ENCODE results near the gene TBXAS1. TPM values are rescaled to one million over a fixed set of nuclear protein-coding genes. Genes with fewer than 3 reads are reported as not detected.

Gene TBXAS1
- total and polyA plus RNA-seq, 2 donors (not counting 3 experiments of a cell fraction or from before 2014, with no cell fraction given), result 2.1 to 4.3 TPM

DNA sequence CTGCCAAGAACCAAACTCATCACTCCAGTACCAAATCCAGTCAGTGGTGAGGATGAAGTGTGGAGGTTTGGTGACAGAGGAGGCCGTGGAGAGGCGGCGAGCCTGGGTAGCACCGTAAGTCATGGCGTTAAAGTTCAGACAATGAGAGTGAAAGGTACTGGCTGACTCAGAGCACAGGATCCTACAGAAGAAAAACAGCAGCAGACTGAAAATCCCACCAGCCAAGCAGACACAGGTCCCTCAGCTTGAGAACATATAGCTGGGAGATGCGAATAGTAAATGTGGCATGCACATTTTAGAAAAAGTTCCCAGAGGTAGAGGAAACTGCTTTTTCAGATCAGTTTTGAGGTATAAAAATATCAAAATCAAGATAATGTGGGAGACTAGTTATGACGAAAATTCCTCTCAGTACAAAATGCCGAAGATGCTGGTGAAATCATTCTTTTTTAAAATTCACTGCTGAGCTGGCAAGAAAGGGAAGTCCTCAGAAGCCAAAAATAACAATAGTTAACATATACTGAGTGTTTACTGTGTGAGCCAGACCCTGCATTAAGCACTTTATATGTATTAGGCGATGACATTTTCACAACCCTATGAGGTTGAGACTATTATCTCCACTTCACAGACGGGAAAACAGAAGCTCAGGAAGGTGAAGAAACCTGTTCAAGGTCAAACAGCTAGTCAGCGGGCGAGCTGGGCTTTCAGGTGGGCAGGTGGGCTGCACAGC is 212.8 kb downstream of the TBXAS1 start:
- Histone ChIP-seq H4K20me1 (replicated peaks; ENCODE audit: control insufficient read depth, extremely low read depth, insufficient read depth, low read length) (no peaks in the 10 kb centered on the region), H3K4me1 (ENCODE audit: control insufficient read depth, extremely low read depth, insufficient read depth, low read length) (peaks cover 46% of the 10 kb centered on the region), H2AFZ (ENCODE audit: low read depth, low read length) (peak overlapping the region; percentile 32), H3K27me3 (ENCODE audit: control insufficient read depth in 2 of 2, insufficient read depth in 2 of 2, low read length in 2 of 2) (no peaks in the 10 kb centered on the region), H3K4me2 (ENCODE audit: insufficient read depth, low read length) (peak overlapping the region; percentile 86), H3K4me3 (replicated peaks in 1 of 3; ENCODE audit: insufficient read depth in 1 of 3, low read depth in 1 of 3, low read length in 3 of 3) (peak overlapping the region; percentile 16 to 53 (median 18)), H3K9me3 (replicated peaks; ENCODE audit: control insufficient read depth, insufficient read depth, low read length) (no peaks in the 10 kb centered on the region), H3K9me1 (replicated peaks; ENCODE audit: control insufficient read depth, extremely low read depth, insufficient read depth, low read length) (no peaks in the 10 kb centered on the region), H3K79me2 (ENCODE audit: control insufficient read depth, insufficient read depth, low read length) (peaks cover 35% of the 10 kb centered on the region), H3K36me3 (ENCODE audit: control insufficient read depth in 2 of 2, extremely low read depth in 1 of 2, insufficient read depth in 2 of 2, low read length in 2 of 2) (peaks cover 9 to 12% of the 10 kb centered on the region in 2 experiments), H3K27ac (ENCODE audit: insufficient read depth, low read depth, low read length) (peak overlapping the region; percentile 85), H3K9ac (replicated peaks; ENCODE audit: extremely low read depth, insufficient read depth, low read length) (peak overlapping the region; percentile 61)
- ChIA-PET POLR2A (interaction anchor here (1.3 to 1.6 kb wide), 4 partner anchors 17 to 702 kb away, joined by 3 to 5 read pairs (median 4); no protein-coding TSS in a partner anchor), CTCF (interaction anchor here (0.7 to 6.0 kb wide), 3 partner anchors 9 to 36 kb away, joined by 3 to 66 read pairs (median 4); partner anchors contain the start of gene PARP12)
- no TSS peak for BruUV-seq (replicated peaks)
- FAIRE-seq, result peak; percentile 92
- intact Hi-C loops (cut with micrococcal nuclease) (loop anchor here (1.0 to 10.0 kb wide), 4 partner anchors 19 to 1633 kb away; no protein-coding TSS in a partner anchor), dilution Hi-C loops (cut with MboI; ENCODE audit: extremely low pct_ligation_motif_present, low sequenced_read_pairs) (no loop called here)
- TF ChIP-seq POLR2AphosphoS5 (IDR thresholded peaks at IDR 0.05; ENCODE audit: insufficient read depth, low read depth, low read length), result no peak
- peak; percentile 45 for TF ChIP-seq FOS (IDR thresholded peaks at IDR 0.05; ENCODE audit: borderline replicate concordance, insufficient read depth, low read length)
- peak; percentile 67 for TF ChIP-seq GATA2 (IDR thresholded peaks at IDR 0.05; ENCODE audit: insufficient read depth, insufficient read length, low read depth, low read length)
- peak; percentile 51 for TF ChIP-seq POLR2A (IDR thresholded peaks at IDR 0.05; ENCODE audit: low read depth, low read length)
- TF ChIP-seq, protein P1, sequence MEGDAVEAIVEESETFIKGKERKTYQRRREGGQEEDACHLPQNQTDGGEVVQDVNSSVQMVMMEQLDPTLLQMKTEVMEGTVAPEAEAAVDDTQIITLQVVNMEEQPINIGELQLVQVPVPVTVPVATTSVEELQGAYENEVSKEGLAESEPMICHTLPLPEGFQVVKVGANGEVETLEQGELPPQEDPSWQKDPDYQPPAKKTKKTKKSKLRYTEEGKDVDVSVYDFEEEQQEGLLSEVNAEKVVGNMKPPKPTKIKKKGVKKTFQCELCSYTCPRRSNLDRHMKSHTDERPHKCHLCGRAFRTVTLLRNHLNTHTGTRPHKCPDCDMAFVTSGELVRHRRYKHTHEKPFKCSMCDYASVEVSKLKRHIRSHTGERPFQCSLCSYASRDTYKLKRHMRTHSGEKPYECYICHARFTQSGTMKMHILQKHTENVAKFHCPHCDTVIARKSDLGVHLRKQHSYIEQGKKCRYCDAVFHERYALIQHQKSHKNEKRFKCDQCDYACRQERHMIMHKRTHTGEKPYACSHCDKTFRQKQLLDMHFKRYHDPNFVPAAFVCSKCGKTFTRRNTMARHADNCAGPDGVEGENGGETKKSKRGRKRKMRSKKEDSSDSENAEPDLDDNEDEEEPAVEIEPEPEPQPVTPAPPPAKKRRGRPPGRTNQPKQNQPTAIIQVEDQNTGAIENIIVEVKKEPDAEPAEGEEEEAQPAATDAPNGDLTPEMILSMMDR (IDR thresholded peaks at IDR 0.05; ENCODE audit: extremely low read depth in 1 of 2, insufficient read depth in 1 of 2, low read depth in 1 of 2, low read length in 2 of 2), result no peak
- TF ChIP-seq JUN (IDR thresholded peaks at IDR 0.05; ENCODE audit: borderline replicate concordance, insufficient read depth, insufficient read length, low read depth), result no peak
- TF ChIP-seq EZH2 (IDR thresholded peaks at IDR 0.05; ENCODE audit: borderline replicate concordance, low read depth, low read length, severe bottlenecking), result no peak
- TF ChIP-seq MYC (IDR thresholded peaks at IDR 0.05; ENCODE audit: low read depth, low read length), result no peak
- TF ChIP-seq, protein P2, sequence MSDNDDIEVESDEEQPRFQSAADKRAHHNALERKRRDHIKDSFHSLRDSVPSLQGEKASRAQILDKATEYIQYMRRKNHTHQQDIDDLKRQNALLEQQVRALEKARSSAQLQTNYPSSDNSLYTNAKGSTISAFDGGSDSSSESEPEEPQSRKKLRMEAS (IDR thresholded peaks at IDR 0.05; ENCODE audit: insufficient read depth, insufficient read length), result no peak
- peak; percentile 91 for DNase-seq (ENCODE audit: low read depth, low spot score)
